ENCODE results near the gene RPS21. TPM values are rescaled to one million over a fixed set of nuclear protein-coding genes. Genes with fewer than 3 reads are reported as not detected.

The RPS21 gene
- polyA plus RNA-seq = 1,158 and 1,633 TPM in 2 replicates
- polyA minus RNA-seq = 287 and 358 TPM in 2 replicates

DNA sequence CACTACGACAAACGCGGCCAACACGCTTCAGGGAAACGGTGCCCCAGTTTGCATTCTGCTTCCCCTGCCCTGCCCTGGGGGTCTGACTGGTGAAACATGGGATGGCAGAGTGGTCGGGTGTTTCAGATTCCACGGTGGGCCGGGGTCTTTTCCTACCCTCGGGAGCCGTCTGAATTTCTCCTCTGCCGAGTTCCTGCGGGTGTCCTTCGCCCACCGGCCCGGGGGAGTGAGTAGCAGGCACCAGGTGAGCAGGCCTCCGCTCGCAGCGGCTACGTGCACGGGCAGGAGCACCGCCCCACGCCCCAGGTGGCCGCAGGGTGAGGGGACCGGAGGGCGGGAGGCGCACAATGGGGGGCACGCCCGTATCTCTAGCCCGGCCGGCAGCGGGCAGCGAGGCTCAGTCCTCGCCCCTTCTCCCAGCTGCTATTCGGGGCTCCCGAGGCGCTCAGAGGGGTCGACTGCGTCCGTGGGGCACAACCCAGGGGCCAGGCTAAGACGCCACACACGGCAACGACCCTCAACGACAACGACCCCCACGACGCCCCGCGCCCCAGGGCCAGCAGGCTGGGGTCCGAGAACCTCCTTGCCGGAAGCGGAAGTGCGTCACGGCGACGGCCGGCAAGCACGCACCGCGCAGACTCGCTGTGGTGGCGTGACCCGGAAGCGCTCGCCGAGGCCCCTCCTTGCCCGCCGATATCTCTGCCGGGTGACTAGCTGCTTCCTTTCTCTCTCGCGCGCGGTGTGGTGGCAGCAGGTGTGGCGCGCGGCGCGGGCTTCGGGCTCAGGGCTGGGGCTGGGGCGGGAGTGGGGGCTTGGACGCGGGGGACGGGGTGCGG, at the start of gene RPS21:
Gene RPS21 (plus strand): TSS at position 721 of the 836 bp plus-strand sequence. CDS start 236 bp downstream, outside the sequence.
- no peaks in the 10 kb centered on the region for H3K9me2 ChIP-seq (ENCODE audit: insufficient read depth, low read length)
- no peaks in the 10 kb centered on the region for H3K27me3 ChIP-seq (ENCODE audit: insufficient read depth, low read depth, low read length)
- H3K27ac ChIP-seq (ENCODE audit: low read length) = peak within 1 kb of the TSS; percentile 79
- peak within 1 kb of the TSS; percentile 89 for H3K4me2 ChIP-seq (ENCODE audit: low read length)
- no peaks in the 10 kb centered on the region for H3F3A ChIP-seq (ENCODE audit: insufficient read depth, low read length, poor library complexity, severe bottlenecking)
- H4K20me1 ChIP-seq (ENCODE audit: insufficient read depth) = no peaks in the 10 kb centered on the region
- peaks cover 31% of the 10 kb centered on the region for H3K79me2 ChIP-seq (replicated peaks; ENCODE audit: insufficient read depth, low read length)
- TF ChIP-seq MXI1 (conservative IDR thresholded peaks at IDR 0.05; ENCODE audit: poor library complexity, severe bottlenecking) (peak; percentile 88), EZH2 (IDR thresholded peaks at IDR 0.05; ENCODE audit: borderline replicate concordance, insufficient read depth, low read length, poor library complexity, severe bottlenecking) (no peak), RAD21 (conservative IDR thresholded peaks at IDR 0.05) (no peak), EP300 (conservative IDR thresholded peaks at IDR 0.05; ENCODE audit: poor library complexity, severe bottlenecking) (peak; percentile 37), SMC3 (conservative IDR thresholded peaks at IDR 0.05; ENCODE audit: poor library complexity) (no peak), TAF1 (IDR thresholded peaks at IDR 0.05; ENCODE audit: low read depth) (no peak), POLR2AphosphoS5 (IDR thresholded peaks at IDR 0.05) (peak; percentile 98)
- TF ChIP-seq, protein P1, sequence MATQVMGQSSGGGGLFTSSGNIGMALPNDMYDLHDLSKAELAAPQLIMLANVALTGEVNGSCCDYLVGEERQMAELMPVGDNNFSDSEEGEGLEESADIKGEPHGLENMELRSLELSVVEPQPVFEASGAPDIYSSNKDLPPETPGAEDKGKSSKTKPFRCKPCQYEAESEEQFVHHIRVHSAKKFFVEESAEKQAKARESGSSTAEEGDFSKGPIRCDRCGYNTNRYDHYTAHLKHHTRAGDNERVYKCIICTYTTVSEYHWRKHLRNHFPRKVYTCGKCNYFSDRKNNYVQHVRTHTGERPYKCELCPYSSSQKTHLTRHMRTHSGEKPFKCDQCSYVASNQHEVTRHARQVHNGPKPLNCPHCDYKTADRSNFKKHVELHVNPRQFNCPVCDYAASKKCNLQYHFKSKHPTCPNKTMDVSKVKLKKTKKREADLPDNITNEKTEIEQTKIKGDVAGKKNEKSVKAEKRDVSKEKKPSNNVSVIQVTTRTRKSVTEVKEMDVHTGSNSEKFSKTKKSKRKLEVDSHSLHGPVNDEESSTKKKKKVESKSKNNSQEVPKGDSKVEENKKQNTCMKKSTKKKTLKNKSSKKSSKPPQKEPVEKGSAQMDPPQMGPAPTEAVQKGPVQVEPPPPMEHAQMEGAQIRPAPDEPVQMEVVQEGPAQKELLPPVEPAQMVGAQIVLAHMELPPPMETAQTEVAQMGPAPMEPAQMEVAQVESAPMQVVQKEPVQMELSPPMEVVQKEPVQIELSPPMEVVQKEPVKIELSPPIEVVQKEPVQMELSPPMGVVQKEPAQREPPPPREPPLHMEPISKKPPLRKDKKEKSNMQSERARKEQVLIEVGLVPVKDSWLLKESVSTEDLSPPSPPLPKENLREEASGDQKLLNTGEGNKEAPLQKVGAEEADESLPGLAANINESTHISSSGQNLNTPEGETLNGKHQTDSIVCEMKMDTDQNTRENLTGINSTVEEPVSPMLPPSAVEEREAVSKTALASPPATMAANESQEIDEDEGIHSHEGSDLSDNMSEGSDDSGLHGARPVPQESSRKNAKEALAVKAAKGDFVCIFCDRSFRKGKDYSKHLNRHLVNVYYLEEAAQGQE (IDR thresholded peaks at IDR 0.05; ENCODE audit: borderline replicate concordance) = peak; percentile 57
- TF ChIP-seq, protein P2, sequence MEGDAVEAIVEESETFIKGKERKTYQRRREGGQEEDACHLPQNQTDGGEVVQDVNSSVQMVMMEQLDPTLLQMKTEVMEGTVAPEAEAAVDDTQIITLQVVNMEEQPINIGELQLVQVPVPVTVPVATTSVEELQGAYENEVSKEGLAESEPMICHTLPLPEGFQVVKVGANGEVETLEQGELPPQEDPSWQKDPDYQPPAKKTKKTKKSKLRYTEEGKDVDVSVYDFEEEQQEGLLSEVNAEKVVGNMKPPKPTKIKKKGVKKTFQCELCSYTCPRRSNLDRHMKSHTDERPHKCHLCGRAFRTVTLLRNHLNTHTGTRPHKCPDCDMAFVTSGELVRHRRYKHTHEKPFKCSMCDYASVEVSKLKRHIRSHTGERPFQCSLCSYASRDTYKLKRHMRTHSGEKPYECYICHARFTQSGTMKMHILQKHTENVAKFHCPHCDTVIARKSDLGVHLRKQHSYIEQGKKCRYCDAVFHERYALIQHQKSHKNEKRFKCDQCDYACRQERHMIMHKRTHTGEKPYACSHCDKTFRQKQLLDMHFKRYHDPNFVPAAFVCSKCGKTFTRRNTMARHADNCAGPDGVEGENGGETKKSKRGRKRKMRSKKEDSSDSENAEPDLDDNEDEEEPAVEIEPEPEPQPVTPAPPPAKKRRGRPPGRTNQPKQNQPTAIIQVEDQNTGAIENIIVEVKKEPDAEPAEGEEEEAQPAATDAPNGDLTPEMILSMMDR (IDR thresholded peaks at IDR 0.05; ENCODE audit: poor library complexity, severe bottlenecking) = no peak
- H2AFZ ChIP-seq (ENCODE audit: low read depth, low read length) = peak within 1 kb of the TSS; percentile 73
- peak within 1 kb of the TSS; percentile 95 for H3K9ac ChIP-seq (ENCODE audit: low read length)
- H3K4me3 ChIP-seq (ENCODE audit: low read length) = peak within 1 kb of the TSS; percentile 100
- no peaks in the 10 kb centered on the region for H3K36me3 ChIP-seq (ENCODE audit: insufficient read depth, low read length)
- no peaks in the 10 kb centered on the region for H3K9me3 ChIP-seq (ENCODE audit: low read length)

DNA sequence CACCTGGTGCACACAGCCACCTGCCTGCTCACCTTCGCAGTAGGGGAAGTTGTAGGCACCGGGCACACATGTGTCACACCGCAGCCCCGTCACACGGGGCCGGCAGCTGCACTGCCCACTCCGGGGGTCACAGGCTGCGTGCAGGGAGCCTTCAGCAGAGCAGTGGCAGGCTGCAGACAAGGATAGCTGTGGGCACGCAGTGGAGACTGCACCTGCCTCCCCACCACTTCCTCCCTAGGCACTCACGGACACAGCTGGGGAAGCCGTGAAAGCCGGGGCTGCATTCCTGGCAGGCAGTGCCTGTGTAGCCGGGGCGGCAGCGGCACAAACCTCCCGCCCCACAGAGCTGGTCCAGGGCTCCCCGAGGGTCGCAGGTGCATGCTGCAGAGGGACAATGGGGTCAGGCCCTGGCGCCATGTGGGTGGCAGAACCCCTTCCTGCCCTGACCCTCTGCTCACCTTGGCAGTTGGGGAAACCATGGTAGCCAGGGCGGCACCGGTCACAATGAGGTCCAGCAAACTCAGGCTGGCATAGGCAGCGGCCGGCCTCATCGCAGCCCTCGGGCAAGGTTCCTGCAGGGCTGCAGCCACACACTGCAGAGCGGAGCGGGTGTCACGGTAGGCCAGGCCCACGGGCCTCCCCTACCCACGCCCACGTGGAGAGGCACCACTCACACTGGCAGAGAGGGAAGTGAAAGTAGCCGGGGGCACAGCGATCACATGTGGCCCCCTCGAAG, 49.2 kb upstream of the RPS21 start:
- Histone ChIP-seq H3K4me2 (ENCODE audit: low read length) (no peak overlapping the region), H3K36me3 (ENCODE audit: insufficient read depth, low read length) (no peaks in the 10 kb centered on the region), H3K9me2 (ENCODE audit: insufficient read depth, low read length) (no peaks in the 10 kb centered on the region), H3K27me3 (ENCODE audit: insufficient read depth, low read depth, low read length) (no peaks in the 10 kb centered on the region), H3K4me3 (ENCODE audit: low read length) (no peak overlapping the region), H4K20me1 (ENCODE audit: insufficient read depth) (no peaks in the 10 kb centered on the region), H3F3A (ENCODE audit: insufficient read depth, low read length, poor library complexity, severe bottlenecking) (no peaks in the 10 kb centered on the region), H3K9me3 (ENCODE audit: low read length) (no peaks in the 10 kb centered on the region), H3K27ac (ENCODE audit: low read length) (no peak overlapping the region), H2AFZ (ENCODE audit: low read depth, low read length) (no peak overlapping the region), H3K79me2 (replicated peaks; ENCODE audit: insufficient read depth, low read length) (no peaks in the 10 kb centered on the region), H3K9ac (ENCODE audit: low read length) (no peak overlapping the region)
- TF ChIP-seq SMC3 (conservative IDR thresholded peaks at IDR 0.05; ENCODE audit: poor library complexity) = no peak
- no peak for TF ChIP-seq EP300 (conservative IDR thresholded peaks at IDR 0.05; ENCODE audit: poor library complexity, severe bottlenecking)
- no peak for TF ChIP-seq POLR2AphosphoS5 (IDR thresholded peaks at IDR 0.05)
- TF ChIP-seq, protein P2 (IDR thresholded peaks at IDR 0.05; ENCODE audit: poor library complexity, severe bottlenecking) = no peak
- TF ChIP-seq EZH2 (IDR thresholded peaks at IDR 0.05; ENCODE audit: borderline replicate concordance, insufficient read depth, low read length, poor library complexity, severe bottlenecking) = no peak
- no peak for TF ChIP-seq TAF1 (IDR thresholded peaks at IDR 0.05; ENCODE audit: low read depth)
- no peak for TF ChIP-seq MXI1 (conservative IDR thresholded peaks at IDR 0.05; ENCODE audit: poor library complexity, severe bottlenecking)
- TF ChIP-seq RAD21 (conservative IDR thresholded peaks at IDR 0.05) = no peak
- TF ChIP-seq, protein P1 (IDR thresholded peaks at IDR 0.05; ENCODE audit: borderline replicate concordance) = no peak

All from neural cell (in vitro differentiated cells).